Fibroblast of gingiva (primary cell): Measurements from ENCODE around the gene BABAM2.
"Not testable (repeated sequence)": the region's sequence is repeated elsewhere in the genome, so short reads cannot be mapped to it uniquely, and the experiment has no call there.

Source experiments
- DNase-seq: peaks from one replicate; pipeline ENCODE4 v3.0.0-alpha.2; 2011; ENCODE audit warnings: low read depth

The BABAM2 gene

DNA sequence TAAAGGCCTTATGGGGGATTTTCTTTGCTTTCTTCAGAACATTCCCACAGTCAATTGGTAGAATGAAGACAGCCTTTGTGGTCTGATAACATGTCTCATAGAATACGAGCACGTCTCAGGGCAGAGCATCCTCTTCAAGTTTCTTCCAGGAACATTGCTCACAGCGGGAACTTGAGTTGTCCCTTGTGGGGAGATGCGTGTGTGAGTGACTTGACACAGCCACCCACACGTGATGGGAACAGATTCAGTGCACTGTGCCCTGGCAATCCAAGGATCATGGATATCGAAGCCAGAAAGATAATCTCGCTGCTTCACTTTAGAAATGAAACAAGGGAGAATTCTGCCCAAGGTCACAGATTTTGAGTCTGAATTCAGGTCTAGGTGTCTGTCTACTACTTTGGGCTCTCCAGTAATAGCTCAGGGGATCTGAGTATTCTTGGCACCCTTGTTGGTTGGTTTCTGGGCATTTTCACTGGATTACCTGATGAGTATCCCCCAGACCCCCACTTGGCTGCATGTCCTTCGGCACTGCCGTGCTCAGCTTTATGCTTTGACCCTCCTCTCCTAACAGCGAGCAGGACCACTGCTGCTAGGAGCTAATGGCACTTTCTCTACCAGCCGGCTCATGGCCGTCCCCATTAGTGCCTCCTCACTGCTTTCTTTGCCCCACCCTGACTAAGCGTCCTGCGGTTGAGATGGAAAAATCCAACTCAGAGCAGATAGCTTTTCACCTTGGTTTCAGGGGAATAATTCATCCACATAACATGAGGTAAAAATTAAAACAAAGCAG, 426.2 kb downstream of the BABAM2 start:
- no peak for DNase-seq

DNA sequence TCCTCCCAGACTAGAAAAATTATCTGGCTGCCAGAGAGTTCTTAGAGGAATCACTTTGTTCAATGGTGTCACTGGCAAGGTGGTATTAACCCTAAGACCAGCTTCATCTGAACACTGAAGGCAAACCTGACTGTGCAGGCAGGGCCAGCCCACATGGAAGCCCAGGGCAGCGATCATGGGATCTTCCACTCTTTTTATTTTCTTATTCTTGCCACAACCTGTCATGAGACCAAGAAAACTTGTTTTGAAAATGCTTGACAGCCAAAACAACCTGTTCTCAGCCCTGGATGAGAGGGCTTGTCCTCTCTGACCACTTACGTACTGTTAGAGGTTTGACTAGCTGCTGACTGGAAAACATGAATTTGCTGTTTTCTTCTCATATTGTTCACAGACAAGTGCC, 426.9 kb downstream of the BABAM2 start:
- DNase-seq = no peak

DNA sequence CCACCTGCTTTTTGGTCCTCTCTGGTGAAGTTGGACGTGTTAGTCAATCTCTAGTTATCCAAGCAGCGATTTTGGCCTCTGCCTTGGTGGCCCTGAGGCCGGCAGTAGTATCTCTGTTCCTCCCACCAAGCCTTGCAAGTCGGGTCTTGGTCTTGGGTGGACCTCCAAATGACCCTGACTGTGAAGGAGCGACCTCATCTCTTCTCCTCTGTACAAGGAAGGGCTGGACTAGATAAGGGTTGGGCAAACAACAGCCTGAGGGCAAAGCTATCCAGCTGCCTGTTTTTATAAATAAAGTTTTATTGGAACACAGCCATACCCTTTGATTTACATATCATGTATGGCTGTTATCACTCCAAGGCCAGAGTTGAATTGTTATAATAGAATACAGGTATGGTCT, 427.5 kb downstream of the BABAM2 start:
- DNase-seq = no peak

GRCh38 chr2:28318462-28319117, 428.1 kb downstream of the BABAM2 start:
- no peak for DNase-seq

DNA sequence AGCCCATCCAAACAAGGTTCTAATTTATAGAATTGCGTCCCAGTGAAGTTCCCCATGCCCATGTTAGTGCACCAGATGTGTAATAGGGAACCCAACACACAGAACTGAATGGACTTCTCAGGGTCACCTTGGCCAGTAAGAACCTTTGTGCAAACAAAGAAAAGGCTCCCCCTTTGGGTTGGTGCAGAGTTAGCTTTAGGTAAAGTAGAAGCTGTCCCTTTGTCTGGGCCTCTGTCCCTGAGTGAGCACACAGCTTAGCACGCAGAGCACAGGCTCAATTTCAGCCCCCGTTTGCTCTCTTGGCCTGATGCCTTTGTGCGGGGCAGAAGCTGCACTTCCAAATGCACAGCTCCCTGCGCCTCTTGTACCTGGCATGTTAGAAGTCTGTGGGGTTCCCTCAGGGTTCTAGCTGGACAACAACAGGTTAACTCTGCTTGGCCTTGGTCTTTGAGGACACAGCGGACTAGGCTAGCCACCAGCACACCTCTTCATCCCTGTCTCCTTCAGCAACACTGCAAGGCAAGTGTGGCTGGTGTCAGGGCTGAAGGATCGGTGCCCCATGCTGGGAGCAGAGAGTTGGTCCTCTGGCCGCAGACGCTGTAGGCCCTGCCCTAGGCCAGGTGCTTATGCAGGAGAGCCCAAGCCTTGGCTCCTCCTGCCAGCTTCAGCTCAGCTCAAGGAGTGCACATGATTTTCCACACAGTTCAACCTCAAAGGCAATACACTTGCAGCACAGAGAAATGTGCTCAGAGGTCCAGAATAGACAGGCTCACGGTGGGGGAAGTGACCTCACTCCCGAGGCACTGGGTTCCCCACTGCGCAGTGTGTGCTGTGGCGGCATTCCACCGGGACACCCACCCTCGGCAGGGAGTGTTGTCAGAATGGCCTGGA, 428.8 kb downstream of the BABAM2 start:
- DNase-seq = peak; percentile 72

GRCh38 chr2:28320009-28320365, 429.5 kb downstream of the BABAM2 start:
- DNase-seq = no peak

- no peak for DNase-seq
Measured at GRCh38 chr2:28320371-28320770, 429.8 kb downstream of the BABAM2 start.

GRCh38 chr2:28321426-28321825, 430.9 kb downstream of the BABAM2 start:
- peak; percentile 23 for DNase-seq

DNA sequence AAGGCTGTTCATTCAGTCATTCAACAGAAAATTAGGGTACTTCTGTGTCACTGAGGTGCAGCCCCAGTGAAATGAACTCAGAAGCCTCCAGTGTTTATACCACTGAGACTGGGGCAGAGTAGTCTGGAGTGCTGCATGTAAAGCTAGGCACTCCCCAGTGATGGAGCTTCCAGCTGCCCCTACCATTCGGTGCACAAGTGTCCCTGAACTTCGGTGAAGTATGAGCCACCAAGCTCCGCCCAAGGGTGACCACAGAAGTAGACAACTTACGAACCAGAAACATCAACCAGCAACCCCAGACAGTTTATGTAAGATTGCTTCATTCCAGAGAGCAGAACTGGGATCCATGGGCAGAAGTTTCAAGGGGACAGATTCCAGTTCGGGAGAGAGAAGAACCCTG, 431.5 kb downstream of the BABAM2 start:
- no peak for DNase-seq

DNA sequence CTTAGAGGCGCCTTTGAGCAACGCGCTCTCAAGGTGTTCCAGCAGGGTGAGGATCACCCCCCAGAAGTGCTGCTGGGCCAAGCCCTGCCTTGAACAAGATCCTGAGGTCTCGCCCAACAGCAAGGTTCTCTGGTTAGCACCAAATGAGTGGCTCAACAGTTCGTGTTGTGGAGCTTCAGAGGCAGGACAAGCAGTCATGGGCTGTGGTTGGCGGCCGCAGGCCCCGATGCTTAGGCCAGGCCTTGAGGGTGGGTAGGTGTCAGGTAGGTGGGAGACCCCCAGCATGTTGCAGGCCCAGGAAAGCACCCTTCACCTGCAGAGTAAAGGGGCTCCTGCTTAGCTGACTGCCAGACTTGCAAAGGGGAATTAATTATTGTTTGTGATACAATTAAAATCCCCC, 431.9 kb downstream of the BABAM2 start:
- DNase-seq = no peak

DNA sequence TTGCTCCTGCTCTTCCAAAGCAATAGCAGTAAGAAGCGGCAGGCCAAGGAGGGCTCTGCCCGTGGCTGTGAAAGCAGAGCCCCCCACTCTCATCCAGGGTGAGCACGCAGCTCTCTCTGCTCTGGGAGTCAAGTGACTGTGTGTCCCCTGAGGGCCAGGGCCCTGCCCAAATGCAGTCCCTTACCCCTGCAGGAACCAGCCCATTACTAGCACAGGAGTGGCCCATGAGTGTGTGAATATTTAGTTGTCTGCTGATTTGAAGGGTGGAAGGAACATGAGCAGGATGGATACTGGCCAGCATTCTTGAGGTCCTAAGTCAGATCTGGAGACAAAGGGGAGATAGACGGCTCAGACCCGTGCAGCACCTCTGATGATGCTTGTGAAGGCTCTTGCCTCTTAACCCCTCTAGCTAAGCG, 432.5 kb downstream of the BABAM2 start:
- DNase-seq = no peak

GRCh38 chr2:28325173-28325566, 434.6 kb downstream of the BABAM2 start:
- no peak for DNase-seq

- DNase-seq = no peak
Measured at GRCh38 chr2:28325567-28326468, 435.3 kb downstream of the BABAM2 start.

- no peak for DNase-seq
Measured at GRCh38 chr2:28326469-28326805, 435.9 kb downstream of the BABAM2 start.

- peak; percentile 77 for DNase-seq
Measured at GRCh38 chr2:28326881-28327505, 436.5 kb downstream of the BABAM2 start.

DNA sequence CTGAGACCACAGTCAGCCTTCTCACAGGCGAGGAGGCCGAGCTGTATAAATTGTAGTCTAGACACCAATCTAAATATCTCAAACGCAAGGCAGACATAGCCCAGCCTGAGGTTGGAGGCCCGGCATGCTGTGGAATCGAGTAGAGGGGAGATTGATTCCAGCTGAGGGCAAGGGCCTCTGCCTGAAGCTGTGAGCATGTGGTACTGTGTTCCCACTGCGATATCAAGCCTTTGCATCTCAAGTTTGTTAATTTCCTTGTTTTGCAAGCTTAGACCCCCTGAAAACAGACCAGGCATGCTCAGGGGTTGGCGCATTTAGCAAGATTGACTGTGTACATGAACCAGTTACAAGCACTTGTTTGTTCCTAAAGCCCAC, 437.0 kb downstream of the BABAM2 start:
- DNase-seq = peak; percentile 41

DNA sequence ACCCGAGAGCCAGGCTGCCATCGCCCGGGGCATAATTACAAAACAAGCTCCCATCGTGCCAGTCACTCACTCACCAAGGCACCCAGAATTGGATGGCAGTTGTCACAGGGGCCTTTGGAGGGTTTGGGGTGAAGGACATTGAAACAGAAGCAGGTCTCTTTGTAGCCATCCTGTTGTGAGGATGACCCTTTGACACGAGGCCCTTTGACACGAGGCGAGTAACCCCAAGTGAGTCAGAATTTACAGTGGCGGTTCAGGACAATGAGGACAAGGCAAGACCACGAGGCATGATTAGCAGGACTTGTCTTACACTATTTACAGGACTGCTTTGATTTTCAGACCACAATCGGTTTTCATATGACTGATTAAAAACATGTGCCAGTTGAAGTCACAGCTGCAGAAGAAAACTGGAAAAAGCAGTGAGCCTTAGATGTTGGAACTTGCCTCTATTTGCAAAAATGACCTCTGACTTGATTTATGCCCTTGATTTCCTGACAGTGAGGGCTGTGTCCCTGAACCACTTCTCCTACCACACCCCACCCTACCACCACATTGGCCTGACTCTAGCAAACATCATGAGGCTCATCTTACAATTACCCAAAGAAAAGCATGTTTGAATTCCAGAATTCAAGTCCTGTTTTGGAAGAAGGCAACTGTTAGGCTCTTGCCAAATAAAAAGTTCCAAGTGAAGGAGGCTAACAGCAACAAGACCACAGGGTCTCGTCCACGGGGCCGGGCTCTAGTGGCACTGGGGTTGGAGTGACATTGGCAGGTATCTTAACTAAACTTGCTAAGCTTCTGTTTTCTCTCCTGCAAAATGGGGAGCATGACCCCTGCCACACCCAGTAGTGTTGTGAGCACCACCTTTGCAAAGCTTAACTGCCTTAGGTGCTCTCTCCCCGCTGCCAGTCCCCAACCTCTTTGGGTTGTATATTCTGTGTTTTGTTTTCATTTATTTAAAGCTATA, 437.7 kb downstream of the BABAM2 start:
- peak; percentile 96 for DNase-seq

DNA sequence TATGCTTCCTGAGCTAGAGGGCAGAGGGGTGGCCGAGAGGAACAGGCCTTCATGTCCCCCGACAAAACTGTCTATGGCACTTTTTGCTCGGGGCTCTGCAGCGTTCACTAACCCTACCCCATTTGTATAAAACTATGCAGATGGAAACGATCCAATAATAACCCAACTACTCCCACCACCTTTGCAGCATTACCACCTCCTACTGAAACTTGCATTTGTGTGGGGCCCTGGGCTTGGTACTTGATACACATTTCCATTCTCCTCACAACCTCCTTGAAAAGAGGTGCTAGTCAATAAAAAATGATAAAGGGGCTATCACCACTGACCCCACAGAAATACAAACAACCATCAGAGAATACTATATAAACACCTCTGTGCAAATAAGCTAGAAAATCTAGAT, 438.7 kb downstream of the BABAM2 start:
- no peak for DNase-seq

- DNase-seq = not testable (repeated sequence)
Measured at GRCh38 chr2:28330722-28331121, 440.2 kb downstream of the BABAM2 start.

DNA sequence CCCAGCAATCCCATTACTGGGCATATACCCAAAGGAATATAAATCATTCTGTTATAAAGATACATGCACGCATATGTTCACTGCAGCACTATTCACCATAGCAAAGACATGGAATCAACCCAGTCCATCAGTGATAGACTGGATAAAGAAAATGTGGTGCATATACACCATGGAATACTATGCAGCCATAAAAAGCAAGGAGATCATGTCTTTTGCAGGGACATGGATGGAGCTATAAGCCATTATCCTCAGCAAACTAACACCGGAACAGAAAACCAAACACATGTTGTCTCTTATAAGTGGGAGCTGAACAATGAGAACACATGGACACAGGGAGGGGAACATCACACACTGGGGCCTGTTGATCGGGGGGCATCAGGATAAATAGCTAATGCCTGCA, 441.3 kb downstream of the BABAM2 start:
- DNase-seq = not testable (repeated sequence)
